ENCODE results near the gene DNAJC13.

GRCh38 chr3:132521901-132522300 is 104.6 kb downstream of the DNAJC13 start:
- TF ChIP-seq CTCF (IDR thresholded peaks at IDR 0.05; ENCODE audit: poor library complexity), result no peak
- TF ChIP-seq EZH2phosphoT487 (IDR thresholded peaks at IDR 0.05; ENCODE audit: low read depth, severe bottlenecking, unreplicated experiment), result no peak
